Hematopoietic multipotent progenitor cell treated with erythropoietin and hydrocortisone succinate and interleukin-3 and kit ligand, for 17 days (in vitro differentiated cells): Measurements from ENCODE around the gene ROCK2.
A peak's percentile ranks its signal among the peaks of the same experiment; 100 is the strongest.

Experiments
- DNase-seq: peaks from one replicate; pipeline ENCODE4 v3.0.0-alpha.2; 2015; ENCODE audit warnings: low spot score

Gene ROCK2

DNA sequence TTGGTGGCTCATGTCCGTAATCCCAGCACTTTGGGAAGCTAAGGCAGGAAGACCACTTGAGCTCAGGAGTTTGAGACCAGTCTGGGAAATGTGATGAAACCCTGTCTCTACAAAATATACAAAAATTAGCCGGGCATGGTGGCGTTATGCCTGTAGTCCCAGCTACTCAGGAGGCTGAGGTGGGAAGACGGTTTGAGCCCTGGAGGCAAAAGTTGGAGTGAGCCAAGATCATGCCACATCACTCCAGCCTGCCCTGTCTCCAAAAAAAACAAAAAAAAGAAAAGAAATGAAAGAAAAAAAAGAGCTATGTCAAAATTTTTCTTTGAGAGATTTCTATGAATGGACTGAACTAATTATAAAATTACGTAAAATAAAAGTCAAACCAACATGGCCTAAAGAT lies 34.7 kb downstream of the ROCK2 start:
- DNase-seq: no peak

DNA sequence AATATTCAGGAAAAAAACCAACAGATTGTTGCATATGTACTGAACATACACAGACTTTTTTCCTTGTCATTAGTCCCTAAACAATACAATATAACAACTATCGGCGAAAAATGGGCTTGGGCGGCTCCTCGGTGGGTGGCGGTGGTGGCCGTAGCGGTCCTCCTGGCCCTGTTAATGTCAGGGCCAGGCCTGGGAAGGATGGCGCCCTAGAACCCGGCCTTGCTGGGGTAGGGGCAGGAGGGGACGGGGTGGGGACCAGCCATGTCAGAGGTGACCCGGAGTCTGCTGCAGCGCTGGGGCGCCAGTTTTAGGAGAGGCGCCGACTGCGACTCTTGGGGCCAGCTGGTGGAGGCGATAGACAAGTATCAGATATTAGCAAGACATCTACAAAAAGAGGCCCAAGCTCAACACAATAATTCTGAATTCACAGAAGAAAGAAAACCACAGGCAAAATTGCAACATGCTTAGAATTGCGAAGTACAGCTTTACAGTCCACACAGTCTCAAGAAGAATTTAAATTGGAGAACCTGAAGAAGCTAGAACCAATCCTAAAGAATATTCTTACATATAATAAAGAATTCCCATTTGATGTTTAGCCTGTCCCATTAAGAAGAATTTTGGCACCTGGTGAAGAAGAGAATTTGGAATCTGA lies 36.5 kb downstream of the ROCK2 start:
- no peak for DNase-seq

DNA sequence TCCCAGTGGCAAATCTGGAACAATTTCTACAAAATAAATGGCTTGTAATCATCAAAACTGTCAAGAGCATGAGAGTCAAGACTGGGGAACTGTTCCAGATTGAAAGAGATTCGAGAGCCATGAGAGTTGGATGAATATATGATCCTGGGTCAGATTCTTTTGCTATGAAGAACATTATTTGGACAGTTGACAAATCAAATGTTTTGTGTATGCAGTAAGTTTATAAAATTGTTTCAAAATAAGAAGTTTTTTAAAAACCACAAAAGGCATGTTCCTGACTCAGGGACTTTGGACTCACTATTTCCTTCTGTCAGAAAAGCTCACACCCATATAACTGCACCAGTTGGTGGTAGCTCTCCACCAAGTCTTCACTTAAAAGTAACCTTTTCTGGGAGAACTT lies 38.5 kb downstream of the ROCK2 start:
- no peak for DNase-seq

DNA sequence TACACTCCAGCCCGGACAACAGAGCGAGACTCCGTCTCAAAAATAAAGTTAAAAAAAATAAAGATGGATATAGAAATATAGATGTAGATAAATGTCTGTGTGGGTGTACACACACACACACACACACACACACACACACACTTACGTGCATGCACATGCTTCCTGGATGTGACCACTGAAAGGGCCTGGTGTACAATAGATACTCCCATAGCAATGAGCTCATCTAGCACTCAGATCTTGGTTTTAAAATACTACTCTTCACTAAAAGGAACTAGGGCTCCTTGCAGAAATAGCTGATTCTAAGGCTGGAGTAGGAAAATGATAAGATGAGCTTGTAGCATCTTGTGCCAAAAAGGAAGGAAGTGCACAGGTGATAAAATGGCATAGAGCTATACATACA lies 39.1 kb downstream of the ROCK2 start:
- DNase-seq: no peak

DNA sequence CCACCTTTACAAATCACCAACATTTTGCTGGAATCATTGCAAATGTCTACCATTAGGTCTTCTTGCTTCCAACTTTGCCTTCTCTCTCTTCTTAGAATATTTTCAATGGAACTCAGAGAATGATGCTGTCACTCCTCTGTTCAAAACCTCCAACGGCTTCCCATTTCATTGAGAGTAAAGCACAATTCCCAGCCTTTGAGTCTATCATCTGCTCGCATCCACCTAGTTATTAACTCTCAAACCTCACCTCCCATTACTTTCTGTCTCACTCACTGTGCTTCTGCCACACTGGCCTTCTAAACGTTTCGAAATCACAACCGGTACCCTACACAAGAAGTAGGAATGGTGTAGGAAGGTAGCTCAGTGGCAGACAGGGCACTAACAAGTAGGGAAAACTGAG lies 40.0 kb downstream of the ROCK2 start:
- DNase-seq: no peak

DNA sequence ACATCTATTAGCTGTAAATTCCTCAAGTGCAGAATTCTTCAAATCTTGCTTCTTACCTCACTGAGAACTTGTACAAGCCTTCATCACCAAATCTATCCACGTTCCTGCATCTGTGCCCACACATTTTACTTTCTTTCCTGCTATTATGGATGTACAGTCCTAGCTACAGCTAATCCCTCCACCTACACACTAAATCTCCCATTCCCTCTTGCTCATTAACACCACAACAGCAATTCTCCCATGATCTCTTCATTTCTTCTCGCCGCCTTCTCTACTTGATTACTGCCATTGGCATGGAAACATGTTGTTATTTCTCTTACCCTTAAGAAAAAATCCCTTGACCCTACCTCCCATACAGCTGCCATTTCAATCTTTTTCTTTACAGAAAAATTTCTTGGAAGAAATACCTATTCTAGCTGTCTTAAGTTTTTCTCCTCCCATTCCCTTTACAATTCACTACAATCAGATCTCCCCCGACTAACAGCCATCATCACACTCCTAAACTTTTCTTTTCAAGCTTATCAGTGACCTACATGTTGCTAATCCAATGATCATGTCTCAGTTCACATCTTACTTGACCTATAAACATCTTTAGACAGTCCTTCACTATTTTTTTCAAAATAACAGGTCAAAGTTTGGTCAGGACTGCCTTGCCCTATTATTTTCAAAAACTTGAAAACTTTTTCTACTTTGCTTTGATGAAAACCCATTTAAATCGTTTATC lies 41.0 kb downstream of the ROCK2 start:
- no peak for DNase-seq

DNA sequence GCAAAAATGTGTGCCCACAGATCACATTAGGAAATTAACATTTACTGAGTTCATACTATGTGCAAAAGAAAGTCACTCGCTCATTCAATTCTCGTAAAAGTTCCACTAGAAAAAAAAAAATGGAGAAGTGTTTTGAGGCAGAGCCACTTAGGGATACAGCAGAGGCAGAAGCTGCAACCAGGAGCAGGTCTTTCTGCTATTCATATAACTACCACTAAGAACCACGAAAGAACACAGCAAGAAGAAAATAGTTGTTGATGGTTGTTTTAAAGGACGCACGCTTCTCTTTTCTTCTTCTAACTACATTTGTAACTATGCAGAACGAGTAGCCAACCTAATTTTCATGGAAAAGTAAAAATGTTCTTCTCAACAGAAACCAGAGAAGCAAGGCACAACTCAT lies 45.0 kb downstream of the ROCK2 start:
- no peak for DNase-seq

DNA sequence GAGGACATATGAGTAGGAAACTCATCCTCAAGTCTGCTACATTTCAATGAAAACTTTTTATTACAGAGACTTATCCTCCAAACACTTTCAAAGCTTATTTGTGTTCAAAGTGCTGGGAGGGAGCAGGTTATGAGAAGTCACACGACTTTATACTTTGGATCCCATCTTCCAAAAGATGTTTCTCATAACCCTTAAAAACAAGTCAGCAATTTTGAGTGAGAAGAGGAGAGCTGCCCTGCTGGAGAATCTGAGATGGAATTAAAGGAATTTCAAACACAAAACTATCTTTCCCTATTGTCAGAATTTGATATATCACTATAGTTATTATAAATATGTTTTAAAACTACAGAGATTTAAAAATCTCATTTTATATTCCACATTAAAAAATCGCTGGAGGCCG lies 45.8 kb downstream of the ROCK2 start:
- DNase-seq: no peak

DNA sequence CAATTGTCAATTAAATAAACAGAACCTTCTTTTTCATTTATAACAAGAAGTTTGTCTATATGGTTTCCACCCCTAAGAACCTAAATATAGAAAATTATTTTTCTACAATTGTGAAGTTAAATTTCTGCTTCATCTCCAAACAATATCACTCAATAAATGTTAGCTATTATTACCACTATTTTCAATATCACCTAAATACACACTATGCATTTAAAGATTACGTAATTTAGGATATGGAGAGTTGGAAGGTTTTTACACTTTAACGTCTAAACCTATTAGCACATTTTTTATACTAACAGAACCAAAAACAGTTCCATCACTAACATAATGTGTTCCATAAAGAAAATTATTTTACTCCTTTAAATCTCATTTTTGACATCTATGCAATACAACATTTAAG lies 48.0 kb downstream of the ROCK2 start:
- no peak for DNase-seq

DNA sequence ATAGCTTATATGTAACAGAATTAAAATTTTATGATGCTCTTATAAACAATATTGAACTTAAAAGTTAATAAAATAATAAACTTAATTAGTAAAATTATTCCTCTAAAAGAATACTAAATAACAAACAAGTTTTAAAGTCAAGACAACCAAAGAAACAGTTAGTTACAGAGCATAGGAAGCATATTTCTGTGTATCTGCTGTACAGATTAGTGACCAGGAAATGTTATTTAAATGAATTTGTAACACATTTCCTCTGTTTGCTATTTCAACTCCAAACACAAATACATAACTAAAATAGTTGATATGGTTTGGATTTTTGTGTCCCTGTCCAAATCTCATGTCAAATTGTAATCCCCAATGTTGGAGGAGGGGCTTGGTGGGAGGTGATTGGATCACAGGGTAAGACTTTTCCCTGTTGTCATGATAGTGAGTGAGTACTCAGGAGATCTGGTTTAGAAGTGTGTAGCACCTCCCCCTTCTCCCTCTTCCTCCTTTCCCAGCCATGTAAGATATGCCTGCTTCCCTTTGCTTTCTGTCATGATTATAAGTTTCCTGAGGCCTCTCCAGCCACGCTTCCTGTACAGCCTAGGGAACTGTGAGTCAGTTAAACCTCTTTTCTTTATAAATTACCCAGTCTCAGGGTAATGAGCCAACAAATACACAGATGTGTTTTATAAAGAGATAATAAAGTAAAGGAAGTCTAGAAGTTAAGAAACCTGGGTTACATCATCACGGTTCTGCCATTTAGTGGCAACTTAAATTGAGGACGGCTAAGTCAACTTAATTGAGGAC lies 51.8 kb downstream of the ROCK2 start:
- DNase-seq: no peak

DNA sequence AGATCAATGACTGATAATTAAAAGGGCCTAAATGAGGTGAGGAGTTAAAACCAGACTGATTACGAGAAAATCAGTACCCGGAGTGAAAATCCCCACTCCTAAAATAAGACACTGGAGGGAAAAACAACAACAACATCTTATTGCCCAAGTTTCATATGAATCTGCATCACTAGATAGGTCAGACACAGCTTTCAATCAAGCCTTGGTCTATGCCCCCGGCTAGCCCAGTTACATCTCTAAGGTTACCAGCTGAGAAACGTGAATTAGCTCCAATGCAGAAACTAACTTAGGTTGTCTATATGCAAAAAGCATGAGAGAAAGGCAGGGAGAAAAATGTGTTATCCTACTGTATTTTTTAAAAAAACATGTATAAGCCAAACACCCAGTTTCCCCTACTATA lies 53.7 kb downstream of the ROCK2 start:
- no peak for DNase-seq

DNA sequence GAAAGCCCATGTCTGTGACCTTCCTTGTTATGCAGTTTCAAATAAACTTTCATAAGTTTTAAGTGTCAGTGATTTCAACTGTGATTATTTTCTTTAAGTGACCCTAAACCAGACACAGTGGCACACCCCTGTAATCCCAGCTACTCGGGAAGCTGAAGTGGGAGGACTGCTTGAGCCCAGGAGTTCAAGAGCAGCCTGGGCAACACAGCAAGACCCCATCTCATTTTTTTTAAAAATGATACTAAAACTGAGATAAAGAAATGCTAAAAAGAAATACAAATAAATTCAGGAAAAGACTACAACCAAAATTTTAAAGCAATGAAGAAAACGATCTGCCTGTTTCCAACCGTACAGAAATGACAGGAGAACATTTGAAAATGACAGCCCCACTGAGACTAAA lies 54.2 kb downstream of the ROCK2 start:
- DNase-seq: no peak

DNA sequence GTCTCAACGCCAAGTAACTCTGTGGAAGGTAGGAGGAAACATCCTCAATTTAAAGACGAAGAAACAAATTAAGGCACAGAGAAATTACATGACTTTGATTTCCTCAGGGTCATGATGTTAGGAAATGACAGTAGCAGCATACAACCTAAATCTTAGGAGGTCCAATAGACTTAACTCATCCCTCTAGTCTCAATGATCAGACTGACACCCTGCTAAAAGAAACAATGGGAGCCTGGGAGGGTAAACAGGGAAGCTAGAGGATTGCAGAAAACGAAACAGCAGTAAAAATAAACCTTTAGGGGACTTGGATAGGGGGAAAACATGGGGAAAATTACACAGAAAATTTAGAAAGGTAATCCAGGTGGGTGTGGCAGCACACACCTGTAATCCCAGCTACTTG lies 56.0 kb downstream of the ROCK2 start:
- DNase-seq: no peak

DNA sequence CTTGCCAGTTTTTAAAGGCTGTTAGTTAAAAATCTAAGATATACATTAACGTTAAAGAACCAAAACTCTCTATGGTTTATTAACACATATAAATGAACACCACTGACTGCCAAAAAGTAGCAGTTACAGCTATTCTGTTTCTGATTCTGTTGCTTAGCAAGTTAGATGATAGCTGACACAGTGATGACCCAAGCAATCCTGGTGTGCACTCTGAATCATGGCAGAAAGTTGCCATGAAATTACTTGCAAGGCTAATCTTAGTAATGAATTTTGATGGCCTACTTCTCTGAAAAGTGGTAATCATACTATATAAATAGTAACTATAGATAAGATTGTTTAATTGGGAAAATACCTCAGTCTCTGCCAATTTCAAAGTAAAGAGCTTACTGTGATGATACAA lies 57.7 kb downstream of the ROCK2 start:
- DNase-seq: no peak

DNA sequence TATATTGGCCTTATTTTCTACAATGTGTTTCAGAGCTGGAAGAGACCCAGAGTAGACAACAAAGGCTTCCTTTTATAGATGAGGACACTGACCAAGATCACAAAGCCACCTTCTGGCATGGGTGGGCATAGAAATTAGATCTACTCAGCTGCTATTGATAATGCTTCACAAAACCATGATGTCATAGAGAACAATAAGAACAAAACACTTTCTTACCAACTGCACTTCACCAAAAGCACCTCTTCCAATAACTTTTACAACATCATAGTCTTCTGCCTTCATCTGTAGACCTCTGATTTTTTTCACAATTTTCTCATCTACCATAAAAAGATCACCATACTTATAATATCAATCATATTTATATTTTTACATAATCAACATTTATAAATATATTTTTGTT lies 58.1 kb downstream of the ROCK2 start:
- DNase-seq: no peak

DNA sequence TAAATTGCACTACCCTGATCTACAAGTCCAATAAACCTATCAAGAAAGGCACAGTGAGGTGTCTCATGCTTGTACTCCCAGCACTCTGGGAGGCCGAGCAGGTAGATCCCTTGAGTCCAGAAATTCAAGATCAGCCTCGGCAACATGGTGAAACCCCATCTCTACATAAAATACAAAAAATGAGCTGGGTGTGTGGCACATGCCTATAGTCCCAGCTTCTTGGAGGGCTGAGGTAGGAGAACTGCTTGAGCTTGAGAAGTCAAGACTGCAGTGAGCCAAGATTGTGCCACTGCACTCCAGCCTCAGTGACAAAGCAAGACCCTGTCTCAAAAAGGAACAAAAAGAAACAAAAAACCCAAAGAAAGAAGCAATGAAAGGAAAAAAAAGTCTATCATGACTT lies 58.9 kb downstream of the ROCK2 start:
- DNase-seq: no peak

DNA sequence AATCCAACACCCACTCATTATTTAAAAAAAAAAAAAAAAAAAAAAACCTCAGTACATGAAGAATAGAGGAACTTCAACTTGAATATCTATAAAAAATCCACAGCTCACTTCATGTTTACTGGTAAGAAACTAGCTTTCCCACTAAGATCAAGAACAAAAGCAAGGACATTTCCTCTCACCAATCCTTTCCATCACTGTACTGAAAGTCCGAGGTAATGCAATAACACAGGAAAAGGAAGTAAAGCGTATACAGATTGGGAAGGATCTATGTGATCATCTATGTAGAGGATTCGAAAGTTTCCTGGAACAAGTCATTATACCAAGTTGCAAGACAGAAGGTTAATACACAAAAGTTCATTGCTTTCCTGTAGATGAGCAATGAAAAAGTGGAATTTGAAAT lies 63.2 kb downstream of the ROCK2 start:
- DNase-seq: no peak

DNA sequence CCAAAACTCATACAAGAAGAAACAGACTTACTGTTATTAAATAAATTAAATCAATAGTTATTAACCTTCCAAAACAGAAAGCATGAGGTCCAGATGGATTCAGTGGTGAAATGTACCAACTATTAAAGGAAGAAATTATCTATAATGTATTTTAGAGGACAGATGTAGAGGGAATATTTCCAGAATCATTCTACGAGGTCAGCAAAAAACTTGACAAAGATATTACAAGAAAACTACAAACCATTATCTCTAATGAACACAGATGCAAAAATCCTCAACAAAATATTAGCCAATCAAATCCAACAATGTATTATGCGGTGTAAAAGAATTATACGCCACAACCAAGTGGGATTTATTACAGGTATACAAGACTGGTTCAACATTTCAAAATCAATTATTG lies 63.7 kb downstream of the ROCK2 start:
- DNase-seq: no peak

DNA sequence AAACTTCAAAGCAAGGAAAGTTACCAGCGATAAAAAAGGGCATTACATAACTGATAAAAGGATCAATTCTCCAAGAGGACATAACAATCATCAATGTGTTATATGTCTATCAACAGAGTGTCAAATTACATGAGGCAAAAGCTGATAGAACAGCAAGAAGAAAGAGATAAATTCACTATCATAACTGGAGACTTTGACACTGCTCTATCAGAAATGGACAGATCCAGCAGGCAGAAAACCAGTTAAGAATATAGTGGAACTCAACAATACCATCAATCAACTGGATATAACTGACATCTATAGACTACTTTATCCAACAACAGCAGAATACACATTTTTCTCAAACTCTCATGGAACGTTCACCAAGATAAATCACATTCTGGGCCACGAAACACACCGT lies 65.0 kb downstream of the ROCK2 start:
- peak; percentile 18 for DNase-seq

DNA sequence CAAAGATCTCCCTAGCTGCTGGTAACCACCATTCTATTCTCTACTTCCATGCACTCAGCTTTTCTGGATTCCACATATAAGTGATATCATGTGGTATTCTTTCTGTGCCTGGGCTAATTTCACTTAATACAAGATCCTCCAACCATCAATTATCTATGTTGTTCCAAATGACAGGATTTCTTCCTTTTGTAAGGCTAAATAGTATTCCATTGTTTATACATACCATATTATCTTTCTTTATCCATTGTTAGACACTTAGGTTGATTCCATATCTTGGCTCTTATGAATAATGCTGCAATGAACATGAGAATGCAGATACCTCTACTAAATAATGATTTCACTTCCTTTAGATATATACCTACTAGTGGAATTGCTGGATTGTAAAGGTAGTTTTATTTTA lies 66.2 kb downstream of the ROCK2 start:
- DNase-seq: no peak

DNA sequence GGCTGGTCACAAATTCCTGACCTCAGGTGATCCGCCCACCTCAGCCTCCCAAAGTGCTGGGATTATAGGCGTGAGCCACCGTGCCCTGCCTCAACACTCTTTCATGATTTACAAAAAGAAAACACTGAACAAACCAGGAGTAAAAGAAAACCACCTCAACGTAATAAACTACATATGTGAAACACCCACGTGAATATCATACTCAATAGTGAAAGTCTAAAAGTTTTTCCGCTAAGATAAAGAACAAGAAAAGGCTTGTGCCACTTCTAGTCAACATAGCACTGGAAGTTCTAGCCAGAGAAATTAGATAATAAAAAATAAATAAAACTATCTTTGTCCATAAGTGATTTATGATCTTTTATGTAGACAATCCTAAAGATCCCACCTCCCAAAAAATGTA lies 68.5 kb downstream of the ROCK2 start:
- DNase-seq: no peak

DNA sequence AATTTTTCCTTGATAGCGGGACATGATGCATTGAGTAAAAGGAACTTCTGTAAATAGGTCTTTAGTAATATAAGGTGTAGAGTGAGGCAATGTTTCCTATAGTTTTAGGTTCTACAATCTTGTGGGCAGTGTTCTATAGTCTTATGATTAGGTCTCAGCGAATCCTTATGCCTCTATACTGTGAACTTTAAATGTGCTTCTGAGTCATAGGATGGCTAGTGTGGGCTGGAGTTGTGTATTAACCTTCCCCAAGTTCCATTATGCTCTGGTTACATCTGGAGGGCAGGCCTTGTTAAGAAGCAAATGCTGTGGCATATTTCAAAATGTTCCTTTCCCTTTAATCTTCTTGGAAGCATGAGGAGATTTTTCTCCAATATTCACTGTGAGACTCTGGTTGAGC lies 73.5 kb downstream of the ROCK2 start:
- no peak for DNase-seq

DNA sequence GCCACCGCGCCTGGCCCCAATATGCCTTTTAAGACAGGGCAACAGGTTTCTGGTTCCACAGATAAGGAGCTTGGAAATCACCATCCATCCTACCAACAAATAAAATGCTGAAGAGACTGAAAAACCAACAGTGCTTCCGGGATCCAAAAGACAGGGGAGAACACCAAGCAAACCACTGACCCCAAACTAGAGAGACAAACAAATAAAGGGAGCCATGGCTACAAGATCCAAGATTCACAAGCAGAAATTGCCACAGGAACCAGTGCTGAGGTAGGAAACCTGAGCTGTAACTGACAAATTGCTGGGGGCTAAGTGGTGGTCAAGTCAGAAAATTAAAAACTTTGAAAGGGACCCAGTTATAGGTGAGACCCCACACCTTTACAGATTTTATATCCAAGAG lies 76.5 kb downstream of the ROCK2 start:
- DNase-seq: no peak
